Keratinocyte (primary cell): ENCODE results near the gene SSH2. TPM values are rescaled to one million over a fixed set of nuclear protein-coding genes. Genes with fewer than 3 reads are reported as not detected.

Experiments used
- DNase-seq: peaks from one replicate; pipeline ENCODE4 v3.0.0-alpha.2; 2011; ENCODE audit warnings: low read depth, missing footprints, low spot score
- FAIRE-seq: peaks from 2 replicates; lab custom pipeline; 2011; peaks lifted over from hg19 to GRCh38; lab: Jason Lieb, UNC
- H2AFZ ChIP-seq: 2 replicates; pipeline ENCODE4 v1.6.0; 2012; ENCODE audit warnings: low read length, control low read depth, inconsistent platforms; ENCODE audit not compliant: control insufficient read depth
- H3K27ac ChIP-seq: 2 replicates; pipeline ENCODE4 v1.5.1; 2011; ENCODE audit warnings: low read length; ENCODE audit not compliant: control insufficient read depth, insufficient read depth
- H3K27me3 ChIP-seq: 3 replicates; pipeline ENCODE4 v1.6.0; 2011; ENCODE audit warnings: low read length; ENCODE audit not compliant: control insufficient read depth, insufficient read depth; ENCODE audit errors: extremely low read depth
- H3K36me3 ChIP-seq, 2 experiments: 2 replicates in 1 of 2; 3 replicates in 1 of 2; pipeline ENCODE4 v1.5.1; 2011; ENCODE audit warnings: low read length in 2 of 2, mild to moderate bottlenecking in 1 of 2; ENCODE audit not compliant: control insufficient read depth in 2 of 2, insufficient read depth in 2 of 2; ENCODE audit errors: extremely low read depth in 1 of 2
- H3K4me1 ChIP-seq: 3 replicates; pipeline ENCODE4 v1.5.1; 2011; ENCODE audit warnings: low read length; ENCODE audit not compliant: control insufficient read depth, insufficient read depth; ENCODE audit errors: extremely low read depth
- H3K4me2 ChIP-seq: 3 replicates; pipeline ENCODE4 v1.6.0; 2011; ENCODE audit warnings: low read depth, low read length; ENCODE audit not compliant: control insufficient read depth, insufficient read depth; ENCODE audit errors: extremely low read depth
- H3K4me3 ChIP-seq, 3 experiments: fragments of 200-600 bp in 1 of 3; sonication (generic) in 1 of 3; 2 replicates in 2 of 3; 3 replicates in 1 of 3; pipeline ENCODE4 v1.5.1; 2011 to 2016; ENCODE audit warnings: low read length in 3 of 3, mild to moderate bottlenecking in 3 of 3, control low read depth in 2 of 3, inconsistent platforms in 1 of 3, low read depth in 1 of 3, mixed read lengths in 1 of 3, mixed run types in 1 of 3, moderate library complexity in 1 of 3; ENCODE audit not compliant: control insufficient read depth in 2 of 3, insufficient read depth in 2 of 3; ENCODE audit errors: extremely low read depth in 1 of 3
- H3K79me2 ChIP-seq: 2 replicates; pipeline ENCODE4 v1.6.0; 2012; ENCODE audit warnings: low read length; ENCODE audit not compliant: control insufficient read depth, insufficient read depth
- H3K9ac ChIP-seq: 3 replicates; pipeline ENCODE4 v1.6.0; 2011; ENCODE audit warnings: low read length; ENCODE audit not compliant: control insufficient read depth, insufficient read depth; ENCODE audit errors: extremely low read depth
- H3K9me1 ChIP-seq: 3 replicates; pipeline ENCODE4 v1.6.0; 2011; ENCODE audit warnings: low read length; ENCODE audit not compliant: control insufficient read depth, insufficient read depth; ENCODE audit errors: extremely low read depth
- H3K9me3 ChIP-seq: 2 replicates; pipeline ENCODE4 v1.5.1; 2012; ENCODE audit warnings: low read depth, low read length; ENCODE audit not compliant: control insufficient read depth
- H4K20me1 ChIP-seq: 3 replicates; pipeline ENCODE4 v1.6.0; 2011; ENCODE audit warnings: low read length; ENCODE audit not compliant: control insufficient read depth, insufficient read depth; ENCODE audit errors: extremely low read depth
- CTCF ChIP-seq, 3 experiments: IDR thresholded peaks in 1 of 3; conservative IDR thresholded peaks in 1 of 3; optimal IDR thresholded peaks in 1 of 3; 2 replicates in 2 of 3; 3 replicates in 1 of 3; pipeline versions ENCODE3 to v1.5.1; 2011; ENCODE audit warnings: low read length in 3 of 3, mild to moderate bottlenecking in 3 of 3, moderate library complexity in 2 of 3, control low read depth in 1 of 3, inconsistent platforms in 1 of 3; ENCODE audit not compliant: insufficient read depth in 2 of 3; ENCODE audit errors: extremely low read depth in 1 of 3
- EZH2 ChIP-seq: IDR thresholded peaks from one replicate; pipeline ENCODE4 v1.6.1; 2012; ENCODE audit warnings: inconsistent platforms, mild to moderate bottlenecking, low read length, moderate library complexity
- dilution Hi-C: fragments of 300-500 bp; cut with MboI; formaldehyde crosslinking; loops from one replicate; pipeline ENCODE4 v1.7.0; 2020; ENCODE audit warnings: low sequenced_read_pairs; ENCODE audit not compliant: extremely low pct_ligation_motif_present
- polyA plus RNA-seq, 5 experiments: library from polyadenylated mRNA; depleted of rRNA in 3 of 5; stranded (reverse) in 3 of 5; stranded (forward) in 1 of 5; unstranded in 1 of 5; fragments of >200 nt; gene quantifications; 1 replicate in 1 of 5; 2 replicates in 3 of 5; 3 replicates in 1 of 5; pipeline versions ENCODE4 v1.2.1 to v1.2.3, GENCODE V29; 2011 to 2012; ENCODE audit warnings: missing spikeins in 2 of 5, low read depth in 1 of 5, low replicate concordance in 1 of 5

The SSH2 gene
- polyA plus RNA-seq, 1 donor (not counting 4 experiments of a cell fraction or from before 2014, with no cell fraction given): 13.9 TPM

DNA sequence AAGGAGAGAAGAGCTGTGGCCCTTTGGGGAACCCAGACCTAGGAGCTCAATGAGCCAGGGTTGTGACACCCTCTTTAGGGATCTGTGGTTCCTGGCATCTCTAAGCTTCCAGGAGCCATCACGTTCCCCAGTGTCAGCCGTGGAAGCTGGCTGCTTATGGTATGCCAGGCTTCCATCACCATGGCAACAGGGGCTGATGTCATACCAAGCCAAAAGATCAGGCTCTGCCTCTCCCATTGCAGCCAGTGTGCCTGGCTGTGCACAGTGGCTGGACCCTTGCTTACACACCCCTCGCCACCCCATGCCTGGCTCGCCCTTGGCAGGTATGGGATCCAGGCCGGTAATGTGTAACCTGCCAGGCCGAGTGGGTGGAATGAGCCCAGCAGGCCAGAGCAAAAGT lies 91.1 kb downstream of the SSH2 start:
- Histone ChIP-seq H3K4me3 (no peak overlapping the region), H2AFZ (no peak overlapping the region), H3K9me1 (no peaks in the 10 kb centered on the region), H3K27me3 (no peaks in the 10 kb centered on the region), H4K20me1 (no peaks in the 10 kb centered on the region), H3K9me3 (no peaks in the 10 kb centered on the region), H3K4me1 (peaks cover 8% of the 10 kb centered on the region), H3K4me2 (no peak overlapping the region), H3K36me3 (no peaks in the 10 kb centered on the region), H3K9ac (no peak overlapping the region), H3K79me2 (peaks cover 10% of the 10 kb centered on the region), H3K27ac (no peak overlapping the region)
- TF ChIP-seq CTCF (optimal IDR thresholded peaks at IDR 0.05 in 1 of 3, IDR thresholded peaks at IDR 0.05 in 1 of 3, conservative IDR thresholded peaks at IDR 0.05 in 1 of 3; ENCODE audit: extremely low read depth in 1 of 3, insufficient read depth in 2 of 3, low read length in 3 of 3): no peak
- no peak for TF ChIP-seq EZH2
- FAIRE-seq (no peak), DNase-seq (no peak)
- dilution Hi-C loops: no loop called here

DNA sequence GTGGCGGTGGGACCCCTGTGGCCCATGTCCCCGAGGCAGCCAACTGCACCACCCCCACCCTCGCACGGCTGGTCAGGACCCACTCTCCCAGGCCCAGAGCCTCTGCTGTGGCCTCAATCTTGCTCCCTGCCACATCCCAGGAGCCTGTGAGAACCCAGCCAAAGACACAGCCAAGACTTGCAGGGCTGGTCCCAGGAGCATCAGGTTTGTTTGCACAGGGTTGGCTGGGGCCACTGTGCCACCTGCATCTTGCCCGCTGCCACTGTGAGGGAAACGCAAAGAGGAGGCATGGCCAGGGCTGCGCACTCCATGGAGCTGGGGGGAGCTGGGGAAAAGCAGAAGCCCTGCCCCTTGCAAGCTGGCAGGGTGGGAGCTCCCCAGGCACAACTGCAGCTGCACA lies 92.5 kb downstream of the SSH2 start:
- Histone ChIP-seq H3K79me2 (peaks cover 10% of the 10 kb centered on the region), H3K27me3 (no peaks in the 10 kb centered on the region), H3K9me3 (no peaks in the 10 kb centered on the region), H4K20me1 (no peaks in the 10 kb centered on the region), H3K9ac (no peak overlapping the region), H3K4me2 (no peak overlapping the region), H3K4me3 (no peak overlapping the region), H3K27ac (no peak overlapping the region), H3K36me3 (no peaks in the 10 kb centered on the region), H2AFZ (no peak overlapping the region), H3K4me1 (peaks cover 8% of the 10 kb centered on the region), H3K9me1 (no peaks in the 10 kb centered on the region)
- no peak for FAIRE-seq
- TF ChIP-seq CTCF (optimal IDR thresholded peaks at IDR 0.05 in 1 of 3, IDR thresholded peaks at IDR 0.05 in 1 of 3, conservative IDR thresholded peaks at IDR 0.05 in 1 of 3; ENCODE audit: extremely low read depth in 1 of 3, insufficient read depth in 2 of 3, low read length in 3 of 3) (no peak), EZH2 (no peak)
- dilution Hi-C loops: no loop called here
- DNase-seq: no peak
